Ishikawa (cell line): ENCODE data around the gene TECTB.

Experiments used
- CEBPB ChIP-seq: IDR thresholded peaks from 2 replicates; pipeline ENCODE4 v1.6.1; 2012
- CREB1 ChIP-seq: IDR thresholded peaks from 2 replicates; pipeline ENCODE4 v1.6.1; 2012; ENCODE audit warnings: low read depth
- EGR1 ChIP-seq: IDR thresholded peaks from 2 replicates; pipeline ENCODE4 v1.6.1; 2012
- EP300 ChIP-seq: IDR thresholded peaks from 2 replicates; pipeline ENCODE4 v1.6.1; 2012; ENCODE audit warnings: borderline replicate concordance
- FOXM1 ChIP-seq: IDR thresholded peaks from 2 replicates; pipeline ENCODE4 v1.6.1; 2012; ENCODE audit warnings: low read depth, borderline replicate concordance
- NFIC ChIP-seq: IDR thresholded peaks from 2 replicates; pipeline ENCODE4 v1.6.1; 2012
- RAD21 ChIP-seq: IDR thresholded peaks from 2 replicates; pipeline ENCODE4 v1.6.1; 2012; ENCODE audit warnings: low read depth
- TAF1 ChIP-seq: IDR thresholded peaks from 2 replicates; pipeline ENCODE4 v1.6.1; 2012; ENCODE audit warnings: low read depth, mild to moderate bottlenecking
- TCF12 ChIP-seq: IDR thresholded peaks from 2 replicates; pipeline ENCODE4 v1.6.1; 2012; ENCODE audit warnings: low read depth
- TEAD4 ChIP-seq: IDR thresholded peaks from 2 replicates; pipeline ENCODE4 v1.6.1; 2012
- YY1 ChIP-seq: IDR thresholded peaks from 2 replicates; pipeline ENCODE4 v1.6.1; 2012; ENCODE audit warnings: low read depth
- ZBTB7A ChIP-seq: IDR thresholded peaks from 2 replicates; pipeline ENCODE4 v1.6.1; 2012; ENCODE audit warnings: low read depth
- TF ChIP-seq, protein P1 (sequence below): IDR thresholded peaks from 2 replicates; pipeline ENCODE4 v1.6.1; 2012
- TF ChIP-seq, protein P2 (sequence below): IDR thresholded peaks from 2 replicates; pipeline ENCODE4 v1.6.1; 2012; ENCODE audit warnings: low read depth, mild to moderate bottlenecking
- TF ChIP-seq, protein P3 (sequence below): IDR thresholded peaks from 2 replicates; pipeline ENCODE4 v1.6.1; 2012

The TECTB gene

DNA sequence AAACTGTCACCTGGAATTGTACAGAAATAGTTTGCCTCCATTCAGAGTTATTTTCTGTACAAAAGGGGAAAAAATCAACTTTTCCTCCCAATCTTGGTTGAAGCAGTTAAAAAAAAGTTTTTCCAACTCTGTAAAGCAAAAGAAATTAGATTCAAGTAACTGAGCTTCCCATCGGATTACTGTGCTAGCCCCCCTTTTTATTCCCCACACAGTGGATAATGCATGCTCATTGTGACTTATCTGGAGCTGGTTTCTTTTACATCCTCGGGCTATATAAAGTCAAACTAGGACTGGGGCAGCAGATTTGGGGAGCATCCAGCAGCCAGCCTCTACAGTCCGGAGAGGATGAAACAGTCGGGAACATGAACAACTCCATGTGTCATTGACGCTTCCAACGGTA lies at the start of gene TECTB:
TECTB (plus strand) TSS at position 301 of the 400 bp plus-strand sequence. CDS start 335 bp downstream, outside the sequence.
- no peak for TF ChIP-seq EGR1
- no peak for TF ChIP-seq CEBPB
- no peak for TF ChIP-seq CREB1
- no peak for TF ChIP-seq TCF12
- TF ChIP-seq, protein P1, sequence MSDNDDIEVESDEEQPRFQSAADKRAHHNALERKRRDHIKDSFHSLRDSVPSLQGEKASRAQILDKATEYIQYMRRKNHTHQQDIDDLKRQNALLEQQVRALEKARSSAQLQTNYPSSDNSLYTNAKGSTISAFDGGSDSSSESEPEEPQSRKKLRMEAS: no peak
- no peak for TF ChIP-seq TAF1
- no peak for TF ChIP-seq FOXM1
- no peak for TF ChIP-seq EP300
- TF ChIP-seq NFIC: no peak
- no peak for TF ChIP-seq YY1
- no peak for TF ChIP-seq ZBTB7A
- TF ChIP-seq, protein P2, sequence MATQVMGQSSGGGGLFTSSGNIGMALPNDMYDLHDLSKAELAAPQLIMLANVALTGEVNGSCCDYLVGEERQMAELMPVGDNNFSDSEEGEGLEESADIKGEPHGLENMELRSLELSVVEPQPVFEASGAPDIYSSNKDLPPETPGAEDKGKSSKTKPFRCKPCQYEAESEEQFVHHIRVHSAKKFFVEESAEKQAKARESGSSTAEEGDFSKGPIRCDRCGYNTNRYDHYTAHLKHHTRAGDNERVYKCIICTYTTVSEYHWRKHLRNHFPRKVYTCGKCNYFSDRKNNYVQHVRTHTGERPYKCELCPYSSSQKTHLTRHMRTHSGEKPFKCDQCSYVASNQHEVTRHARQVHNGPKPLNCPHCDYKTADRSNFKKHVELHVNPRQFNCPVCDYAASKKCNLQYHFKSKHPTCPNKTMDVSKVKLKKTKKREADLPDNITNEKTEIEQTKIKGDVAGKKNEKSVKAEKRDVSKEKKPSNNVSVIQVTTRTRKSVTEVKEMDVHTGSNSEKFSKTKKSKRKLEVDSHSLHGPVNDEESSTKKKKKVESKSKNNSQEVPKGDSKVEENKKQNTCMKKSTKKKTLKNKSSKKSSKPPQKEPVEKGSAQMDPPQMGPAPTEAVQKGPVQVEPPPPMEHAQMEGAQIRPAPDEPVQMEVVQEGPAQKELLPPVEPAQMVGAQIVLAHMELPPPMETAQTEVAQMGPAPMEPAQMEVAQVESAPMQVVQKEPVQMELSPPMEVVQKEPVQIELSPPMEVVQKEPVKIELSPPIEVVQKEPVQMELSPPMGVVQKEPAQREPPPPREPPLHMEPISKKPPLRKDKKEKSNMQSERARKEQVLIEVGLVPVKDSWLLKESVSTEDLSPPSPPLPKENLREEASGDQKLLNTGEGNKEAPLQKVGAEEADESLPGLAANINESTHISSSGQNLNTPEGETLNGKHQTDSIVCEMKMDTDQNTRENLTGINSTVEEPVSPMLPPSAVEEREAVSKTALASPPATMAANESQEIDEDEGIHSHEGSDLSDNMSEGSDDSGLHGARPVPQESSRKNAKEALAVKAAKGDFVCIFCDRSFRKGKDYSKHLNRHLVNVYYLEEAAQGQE: no peak
- TF ChIP-seq, protein P3, sequence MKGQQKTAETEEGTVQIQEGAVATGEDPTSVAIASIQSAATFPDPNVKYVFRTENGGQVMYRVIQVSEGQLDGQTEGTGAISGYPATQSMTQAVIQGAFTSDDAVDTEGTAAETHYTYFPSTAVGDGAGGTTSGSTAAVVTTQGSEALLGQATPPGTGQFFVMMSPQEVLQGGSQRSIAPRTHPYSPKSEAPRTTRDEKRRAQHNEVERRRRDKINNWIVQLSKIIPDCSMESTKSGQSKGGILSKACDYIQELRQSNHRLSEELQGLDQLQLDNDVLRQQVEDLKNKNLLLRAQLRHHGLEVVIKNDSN: no peak
- no peak for TF ChIP-seq TEAD4
- TF ChIP-seq RAD21: no peak

- TF ChIP-seq, protein P3: no peak
- no peak for TF ChIP-seq TCF12
- TF ChIP-seq, protein P2: no peak
Measured at GRCh38 chr10:112235141-112235540, 48.1 kb upstream of the TECTB start.

- TF ChIP-seq, protein P3: no peak
Measured at GRCh38 chr10:112235920-112236319, 47.3 kb upstream of the TECTB start.

GRCh38 chr10:112236486-112236885 lies 46.7 kb upstream of the TECTB start:
- TF ChIP-seq, protein P2: no peak
- no peak for TF ChIP-seq YY1
- no peak for TF ChIP-seq TAF1
- no peak for TF ChIP-seq NFIC
- TF ChIP-seq CREB1: no peak
- no peak for TF ChIP-seq FOXM1
- TF ChIP-seq TEAD4: no peak
- TF ChIP-seq EGR1: no peak
- TF ChIP-seq, protein P3: no peak
- TF ChIP-seq RAD21: no peak
- TF ChIP-seq CEBPB: no peak
- TF ChIP-seq TCF12: no peak
- TF ChIP-seq EP300: no peak
- no peak for TF ChIP-seq ZBTB7A
- TF ChIP-seq, protein P1: no peak
